ENCODE measurements around the gene CD8A. TPM values are rescaled to one million over a fixed set of nuclear protein-coding genes. Genes with fewer than 3 reads are reported as not detected.

Gene CD8A
- polyA plus RNA-seq, 1 experiment, result not detected

- no peak for TF ChIP-seq CTCF (IDR thresholded peaks at IDR 0.05; ENCODE audit: low read depth, low read length)
- Histone ChIP-seq H3K27me3 (ENCODE audit: control insufficient read depth, insufficient read depth, low read length) (peaks cover 62% of the 10 kb centered on the region), H3K9me3 (ENCODE audit: control insufficient read depth, insufficient read depth, low read length) (peaks cover 4% of the 10 kb centered on the region; the same call in 1 of the 2 replicates), H3K27ac (ENCODE audit: low read depth, low read length) (no peak overlapping the region), H3K4me3 (ENCODE audit: low read depth, low read length) (no peak overlapping the region)
- ChIA-PET POLR2A (no interaction called here), CTCF (interaction anchor here (1.0 kb wide), 1 partner anchor 16 kb away, joined by 8 read pairs; no protein-coding TSS in a partner anchor)
- DNase-seq (ENCODE audit: low read depth, low spot score), result no peak
Measured at GRCh38 chr2:86791573-86791972, 860 bp upstream of the CD8A start.

DNA sequence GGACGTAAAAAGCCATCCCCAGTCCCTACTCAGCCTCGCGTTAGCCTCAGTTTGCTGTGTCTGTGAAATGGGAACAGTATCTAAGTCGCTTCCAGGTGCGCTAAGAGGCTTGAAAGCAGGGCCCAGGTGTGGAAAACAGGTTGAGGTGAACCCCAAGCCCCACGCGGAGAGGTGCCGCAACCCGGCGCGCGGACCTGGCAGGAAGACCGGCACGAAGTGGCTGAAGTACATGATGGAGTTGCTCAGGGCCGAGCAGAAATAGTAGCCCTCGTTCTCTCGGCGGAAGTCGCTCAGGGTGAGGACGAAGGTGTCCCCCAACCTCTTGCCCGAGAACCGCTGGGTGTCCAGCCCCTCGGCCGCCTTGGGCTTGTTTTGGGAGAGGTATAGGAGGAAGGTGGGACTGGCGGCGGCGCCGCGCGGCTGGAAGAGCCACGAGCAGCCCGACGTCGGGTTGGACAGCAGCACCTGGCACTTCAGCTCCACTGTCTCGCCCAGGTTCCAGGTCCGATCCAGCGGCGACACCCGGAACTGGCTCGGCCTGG, 508 bp downstream of the CD8A start:
- peaks cover 4% of the 10 kb centered on the region; the same call in 1 of the 2 replicates for H3K9me3 ChIP-seq (ENCODE audit: control insufficient read depth, insufficient read depth, low read length)
- ChIA-PET POLR2A (no interaction called here), CTCF (interaction anchor here (0.6 kb wide), 1 partner anchor 1270 kb away, joined by 3 read pairs; no protein-coding TSS in a partner anchor)
- no peak overlapping the region for H3K27ac ChIP-seq (ENCODE audit: low read depth, low read length)
- DNase-seq (ENCODE audit: low read depth, low spot score), result no peak
- peaks cover 67% of the 10 kb centered on the region for H3K27me3 ChIP-seq (ENCODE audit: control insufficient read depth, insufficient read depth, low read length)
- TF ChIP-seq CTCF (IDR thresholded peaks at IDR 0.05; ENCODE audit: low read depth, low read length), result no peak
- H3K4me3 ChIP-seq (ENCODE audit: low read depth, low read length), result no peak overlapping the region

DNA sequence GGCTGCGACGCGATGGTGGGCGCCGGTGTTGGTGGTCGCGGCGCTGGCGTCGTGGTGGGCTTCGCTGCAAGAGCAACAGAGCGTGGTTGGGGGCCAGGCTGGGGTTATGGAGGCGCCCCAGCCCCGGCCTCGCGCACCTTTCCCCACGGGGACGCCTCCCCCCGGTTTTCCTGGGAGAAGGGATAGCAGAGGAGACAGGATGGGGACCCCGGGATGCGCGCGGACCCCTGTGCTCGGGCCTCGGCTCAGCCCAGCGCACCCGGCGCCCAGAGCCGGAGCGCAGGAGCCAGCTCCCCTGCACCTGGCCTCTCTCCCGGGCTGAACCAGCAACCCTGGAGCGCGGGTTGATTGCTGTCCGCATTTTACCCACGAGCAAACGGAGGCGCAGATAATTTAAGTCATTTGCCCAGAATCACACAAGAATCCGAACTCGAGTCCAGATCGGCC, 1.0 kb downstream of the CD8A start:
- CTCF ChIA-PET, result no interaction called here
- no peak overlapping the region for H3K27ac ChIP-seq (ENCODE audit: low read depth, low read length)
- no peak for TF ChIP-seq CTCF (IDR thresholded peaks at IDR 0.05; ENCODE audit: low read depth, low read length)
- no peak for DNase-seq (ENCODE audit: low read depth, low spot score)
- POLR2A ChIA-PET, result no interaction called here
- no peak overlapping the region for H3K4me3 ChIP-seq (ENCODE audit: low read depth, low read length)
- peaks cover 4% of the 10 kb centered on the region; the same call in 1 of the 2 replicates for H3K9me3 ChIP-seq (ENCODE audit: control insufficient read depth, insufficient read depth, low read length)
- peaks cover 68% of the 10 kb centered on the region for H3K27me3 ChIP-seq (ENCODE audit: control insufficient read depth, insufficient read depth, low read length)

DNA sequence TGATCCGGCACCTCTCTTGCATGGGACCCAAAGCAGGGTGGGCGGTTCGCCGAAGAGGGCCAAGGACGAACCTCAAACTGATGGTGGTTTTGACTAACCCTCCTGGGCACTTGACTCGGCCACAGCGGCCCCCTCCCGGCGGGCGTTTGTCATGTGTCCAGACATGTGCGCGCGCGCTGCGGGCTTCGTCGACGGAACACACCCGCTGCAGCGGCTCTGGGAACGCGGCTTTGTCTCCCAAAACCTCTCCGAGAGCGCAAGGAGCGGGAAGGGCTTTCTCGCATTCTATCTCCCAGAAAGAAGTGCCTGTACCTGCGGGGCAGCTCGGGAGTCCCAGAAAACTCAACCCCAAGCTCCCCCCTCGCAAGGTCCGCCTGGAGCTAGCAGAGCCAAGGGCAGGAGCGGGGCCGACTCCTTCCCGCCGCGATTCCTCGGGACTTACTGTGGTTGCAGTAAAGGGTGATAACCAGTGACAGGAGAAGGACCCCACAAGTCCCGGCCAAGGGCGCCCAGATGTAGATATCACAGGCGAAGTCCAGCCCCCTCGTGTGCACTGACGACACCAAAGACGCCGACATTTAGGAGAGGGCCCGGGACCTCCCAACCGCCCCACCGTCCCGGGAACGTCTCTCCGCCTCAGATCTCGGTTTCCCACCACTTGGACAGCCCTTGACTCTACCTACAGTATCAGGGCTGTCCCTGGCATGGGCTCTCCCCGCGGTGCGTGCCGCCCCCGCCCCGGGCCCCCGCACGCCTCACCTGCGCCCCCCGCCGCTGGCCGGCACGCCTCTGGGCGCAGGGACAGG, 1.6 kb downstream of the CD8A start:
- ChIA-PET POLR2A (no interaction called here), CTCF (no interaction called here)
- Histone ChIP-seq H3K4me3 (ENCODE audit: low read depth, low read length) (no peak overlapping the region), H3K27ac (ENCODE audit: low read depth, low read length) (no peak overlapping the region), H3K27me3 (ENCODE audit: control insufficient read depth, insufficient read depth, low read length) (peaks cover 68% of the 10 kb centered on the region), H3K9me3 (ENCODE audit: control insufficient read depth, insufficient read depth, low read length) (peaks cover 4% of the 10 kb centered on the region; the same call in 1 of the 2 replicates)
- TF ChIP-seq CTCF (IDR thresholded peaks at IDR 0.05; ENCODE audit: low read depth, low read length), result no peak
- no peak for DNase-seq (ENCODE audit: low read depth, low spot score)

- CTCF ChIA-PET, result no interaction called here
- H3K4me3 ChIP-seq (ENCODE audit: low read depth, low read length), result no peak overlapping the region
- TF ChIP-seq CTCF (IDR thresholded peaks at IDR 0.05; ENCODE audit: low read depth, low read length), result no peak
- no peak for DNase-seq (ENCODE audit: low read depth, low spot score)
- H3K27me3 ChIP-seq (ENCODE audit: control insufficient read depth, insufficient read depth, low read length), result peaks cover 67% of the 10 kb centered on the region
- H3K9me3 ChIP-seq (ENCODE audit: control insufficient read depth, insufficient read depth, low read length), result peaks cover 4% of the 10 kb centered on the region; the same call in 1 of the 2 replicates
- POLR2A ChIA-PET, result no interaction called here
- H3K27ac ChIP-seq (ENCODE audit: low read depth, low read length), result no peak overlapping the region
Measured at GRCh38 chr2:86788165-86788564, 2.5 kb downstream of the CD8A start.

Data from AG04450 (cell line).